Ovary (tissue), 3 donors: Measurements from ENCODE around the gene AGTR1.

ENCODE experiments used
- CTCF ChIP-seq, 3 donors: fragments of 450-650 bp in 2 of 3; fragments of 200-600 bp in 1 of 3; IDR thresholded peaks; one replicate each; pipeline versions ENCODE4 v1.5.1 to v1.8.0; 2016 to 2022; ENCODE audit warnings: antibody characterized with exemption in 3 of 3, mild to moderate bottlenecking in 1 of 3
- POLR2A ChIP-seq: fragments of 450-650 bp; IDR thresholded peaks from one replicate; pipeline ENCODE4 v1.6.1; 2017; ENCODE audit warnings: antibody characterized with exemption, mild to moderate bottlenecking, moderate library complexity
- donor health status: DM: no; HTN: no; CAD: no.

- TF ChIP-seq POLR2A (no peak), CTCF (IDR thresholded peaks at IDR 0.05) (no peak)
Measured at GRCh38 chr3:148729476-148730055, 31.9 kb downstream of the AGTR1 start.
